ENCODE data around the gene ETS2.
"Not testable (repeated sequence)": the region's sequence is repeated elsewhere in the genome, so short reads cannot be mapped to it uniquely, and the experiment has no call there.

ETS2 gene

DNA sequence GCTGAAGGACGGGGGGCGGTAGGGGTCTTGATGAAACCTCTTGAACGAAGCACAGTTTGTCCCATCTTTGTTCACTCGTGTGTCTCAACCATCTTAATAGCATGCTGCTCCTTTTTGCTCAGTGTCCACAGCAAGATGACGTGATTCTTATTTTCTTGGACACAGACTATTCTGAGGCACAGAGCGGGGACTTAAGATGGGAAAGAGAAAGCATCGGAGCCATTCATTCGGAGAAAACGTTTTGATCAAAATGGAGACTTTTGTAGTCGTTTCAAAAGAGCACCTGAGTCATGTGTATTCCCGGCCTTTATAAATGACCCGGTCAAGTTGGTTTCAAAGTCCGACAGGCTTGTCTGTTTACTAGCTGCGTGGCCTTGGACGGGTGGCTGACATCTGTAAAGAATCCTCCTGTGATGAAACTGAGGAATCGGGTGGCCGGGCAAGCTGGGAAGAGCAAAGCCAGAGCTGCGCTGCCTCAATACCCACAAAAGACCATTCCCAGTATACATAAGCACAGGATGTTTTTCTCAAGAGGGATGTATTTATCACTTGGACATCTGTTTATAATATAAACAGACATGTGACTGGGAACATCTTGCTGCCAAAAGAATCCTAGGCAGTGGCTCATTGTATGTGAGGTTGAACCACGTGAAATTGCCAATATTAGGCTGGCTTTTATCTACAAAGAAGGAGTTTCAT lies 18.5 kb downstream of the ETS2 start:
- Histone ChIP-seq H3K27me3 (ENCODE audit: control insufficient read depth, insufficient read depth, low read length, poor library complexity, severe bottlenecking) (no peaks in the 10 kb centered on the region), H3K9me3 (ENCODE audit: control insufficient read depth, low read length) (no peaks in the 10 kb centered on the region), H3K36me3 (ENCODE audit: control insufficient read depth, insufficient read depth, low read length) (peaks cover 14% of the 10 kb centered on the region), H3K4me3 (ENCODE audit: insufficient read depth, low read depth, low read length) (no peak overlapping the region), H3K27ac (ENCODE audit: insufficient read depth, low read depth, low read length, poor library complexity, severe bottlenecking) (no peak overlapping the region), H3K4me1 (ENCODE audit: control insufficient read depth, insufficient read depth, low read length) (no peaks in the 10 kb centered on the region)
- WGBS, 2 experiments: 94 to 96% methylated on average over 18 to 19 of the region's 19 CpGs

DNA sequence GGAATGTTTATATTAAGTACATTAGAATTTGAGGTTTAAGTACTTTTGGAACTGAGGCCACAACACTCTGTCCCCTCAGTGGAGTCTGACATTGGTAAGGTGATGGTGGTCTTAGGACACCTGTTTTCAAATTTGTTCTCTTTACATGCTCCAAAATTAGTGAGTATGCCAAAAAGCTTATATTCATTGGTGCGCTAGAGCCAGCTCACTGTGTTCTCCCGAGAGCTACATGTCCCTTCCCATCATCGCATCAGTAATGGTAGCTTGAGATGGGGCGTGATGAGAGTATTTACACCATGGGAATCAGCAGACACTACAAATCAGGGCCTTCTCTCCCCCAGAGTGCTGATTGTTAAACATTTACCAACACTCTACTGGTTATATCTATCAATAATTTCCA lies 19.5 kb downstream of the ETS2 start:
- no peak overlapping the region for H3K4me3 ChIP-seq (ENCODE audit: insufficient read depth, low read depth, low read length)
- WGBS, 2 experiments: 95% methylated on average over 4 of the region's 4 CpGs
- no peaks in the 10 kb centered on the region for H3K9me3 ChIP-seq (ENCODE audit: control insufficient read depth, low read length)
- H3K36me3 ChIP-seq (ENCODE audit: control insufficient read depth, insufficient read depth, low read length): peaks cover 7% of the 10 kb centered on the region
- H3K27me3 ChIP-seq (ENCODE audit: control insufficient read depth, insufficient read depth, low read length, poor library complexity, severe bottlenecking): no peaks in the 10 kb centered on the region
- no peaks in the 10 kb centered on the region for H3K4me1 ChIP-seq (ENCODE audit: control insufficient read depth, insufficient read depth, low read length)
- H3K27ac ChIP-seq (ENCODE audit: insufficient read depth, low read depth, low read length, poor library complexity, severe bottlenecking): no peak overlapping the region

- Histone ChIP-seq H3K4me1 (ENCODE audit: control insufficient read depth, insufficient read depth, low read length) (no peaks in the 10 kb centered on the region), H3K27ac (ENCODE audit: insufficient read depth, low read depth, low read length, poor library complexity, severe bottlenecking) (no peak overlapping the region), H3K4me3 (ENCODE audit: insufficient read depth, low read depth, low read length) (no peak overlapping the region), H3K27me3 (ENCODE audit: control insufficient read depth, insufficient read depth, low read length, poor library complexity, severe bottlenecking) (no peaks in the 10 kb centered on the region), H3K36me3 (ENCODE audit: control insufficient read depth, insufficient read depth, low read length) (peaks cover 7% of the 10 kb centered on the region), H3K9me3 (ENCODE audit: control insufficient read depth, low read length) (no peaks in the 10 kb centered on the region)
- WGBS, 2 experiments: 93 to 100% methylated on average over 1 of the region's 2 CpGs
These were observed 20.2 kb downstream of the ETS2 start for GRCh38 chr21:38825921-38826320.

DNA sequence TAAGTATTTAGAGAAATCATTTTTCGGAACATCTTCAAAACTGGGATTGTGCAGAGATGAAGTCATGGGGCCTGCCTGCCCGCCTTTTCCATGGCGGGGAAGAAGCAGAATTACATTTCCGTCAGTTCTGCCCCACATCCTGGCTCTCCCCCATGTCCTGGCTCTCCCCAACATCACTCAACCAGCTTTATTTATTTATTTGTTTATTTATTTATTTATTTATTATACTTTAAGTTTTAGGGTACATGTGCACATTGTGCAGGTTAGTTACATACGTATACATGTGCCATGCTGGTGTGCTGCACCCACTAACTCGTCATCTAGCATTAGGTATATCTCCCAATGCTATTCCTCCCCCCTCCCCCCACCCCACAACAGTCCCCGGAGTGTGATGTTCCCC lies 22.4 kb downstream of the ETS2 start:
- not testable (repeated sequence) for H3K36me3 ChIP-seq (ENCODE audit: control insufficient read depth, insufficient read depth, low read length)
- WGBS, 2 experiments: 91 to 93% methylated on average over 4 of the region's 7 CpGs

DNA sequence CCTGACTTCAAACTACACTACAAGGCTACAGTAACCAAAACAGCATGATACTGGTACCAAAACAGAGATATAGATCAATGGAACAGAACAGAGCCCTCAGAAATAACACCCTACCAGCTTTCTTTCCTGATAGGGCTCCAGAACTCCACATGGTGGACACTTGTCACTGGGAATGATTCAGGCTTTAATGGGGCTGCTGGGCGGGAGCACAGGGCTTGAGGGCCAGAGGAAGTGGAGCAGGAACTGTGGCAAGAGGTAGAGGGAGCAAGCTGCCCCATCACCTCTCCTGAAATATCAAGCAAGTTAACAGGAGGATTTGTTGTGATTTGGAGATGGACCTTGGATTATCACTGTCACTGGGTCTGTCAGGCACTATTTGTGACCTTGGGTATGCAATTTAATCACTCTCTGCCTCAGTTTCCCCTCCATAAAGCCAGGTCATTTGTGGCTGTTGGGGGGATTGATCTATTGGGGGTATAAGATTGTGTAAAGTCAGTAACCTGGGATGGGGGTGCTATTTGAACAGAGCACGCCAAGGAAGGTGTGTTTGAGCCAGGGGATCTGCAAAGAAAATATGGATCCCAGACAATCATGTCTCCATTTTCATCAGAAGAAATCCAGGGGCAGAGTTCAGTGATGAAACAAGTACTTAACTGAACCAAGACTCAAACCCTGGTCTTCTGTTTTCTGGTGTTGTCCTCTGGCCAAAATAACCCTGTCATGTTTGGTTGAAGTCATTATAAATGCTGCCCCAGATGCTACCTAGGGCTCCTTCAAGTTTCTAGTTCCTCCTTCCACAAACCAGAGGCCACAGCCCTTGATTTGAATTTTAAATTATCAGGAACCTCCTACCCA lies 25.2 kb downstream of the ETS2 start:
- 97 to 98% methylated on average over 2 of the region's 2 CpGs for WGBS, 2 experiments
- no peaks in the 10 kb centered on the region for H3K27me3 ChIP-seq (ENCODE audit: control insufficient read depth, insufficient read depth, low read length, poor library complexity, severe bottlenecking)
- no peaks in the 10 kb centered on the region for H3K9me3 ChIP-seq (ENCODE audit: control insufficient read depth, low read length)
- no peaks in the 10 kb centered on the region for H3K4me1 ChIP-seq (ENCODE audit: control insufficient read depth, insufficient read depth, low read length)
- no peak overlapping the region for H3K4me3 ChIP-seq (ENCODE audit: insufficient read depth, low read depth, low read length)
- H3K36me3 ChIP-seq (ENCODE audit: control insufficient read depth, insufficient read depth, low read length): no peaks in the 10 kb centered on the region
- no peak overlapping the region for H3K27ac ChIP-seq (ENCODE audit: insufficient read depth, low read depth, low read length, poor library complexity, severe bottlenecking)

More for the DNA sequence above, 22.4 kb downstream of the ETS2 start:
- H3K9me3 ChIP-seq (ENCODE audit: control insufficient read depth, low read length); H3K27ac ChIP-seq (ENCODE audit: insufficient read depth, low read depth, low read length, poor library complexity, severe bottlenecking); H3K4me1 ChIP-seq (ENCODE audit: control insufficient read depth, insufficient read depth, low read length); H3K27me3 ChIP-seq (ENCODE audit: control insufficient read depth, insufficient read depth, low read length, poor library complexity, severe bottlenecking); H3K4me3 ChIP-seq (ENCODE audit: insufficient read depth, low read depth, low read length): not testable (repeated sequence)

DNA sequence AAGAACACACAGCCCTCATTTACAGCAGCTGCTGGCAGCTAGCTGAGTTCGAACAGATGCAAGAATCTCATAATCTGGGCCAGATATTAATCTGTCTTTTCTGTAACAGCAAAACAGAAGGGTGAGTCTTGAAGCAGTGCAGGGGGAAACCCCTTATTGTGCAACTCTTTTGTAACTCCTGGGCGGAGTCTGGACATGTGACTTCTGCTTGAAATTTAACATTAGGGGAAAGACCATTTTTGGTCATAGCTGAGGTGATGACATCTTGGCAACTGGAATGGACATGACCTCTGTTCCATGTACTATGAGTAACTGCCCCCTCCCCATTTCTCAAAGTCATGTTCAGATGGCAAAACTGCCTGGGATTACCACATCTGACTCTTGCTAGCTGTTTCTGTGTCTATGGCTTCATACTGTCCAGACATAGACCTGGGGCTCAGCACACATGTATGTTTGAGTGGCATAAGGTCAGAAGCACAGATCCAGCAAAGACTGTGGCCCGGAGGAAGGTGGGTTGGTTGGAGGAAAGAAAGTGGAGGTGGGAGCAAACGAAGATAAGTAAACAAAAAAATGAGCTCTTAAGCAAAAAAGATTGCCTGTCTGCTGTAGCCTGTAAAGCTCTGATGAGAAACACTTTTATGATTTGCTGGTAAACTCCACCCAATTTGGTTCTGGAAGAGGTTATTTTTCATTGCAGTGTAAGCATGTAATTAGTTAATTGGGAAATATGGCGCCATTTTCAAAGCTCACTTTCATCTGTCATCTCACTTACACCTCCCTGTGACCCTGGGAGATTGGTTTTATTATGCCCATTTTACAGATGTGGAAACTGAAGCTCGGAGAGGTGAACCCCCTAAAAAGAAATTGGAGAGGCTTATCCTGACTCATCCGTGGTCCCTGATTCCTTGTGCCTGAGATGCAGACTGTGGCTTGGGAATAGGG lies 26.1 kb downstream of the ETS2 start:
- 92 to 93% methylated on average over 6 to 7 of the region's 7 CpGs for WGBS, 2 experiments
- H3K36me3 ChIP-seq (ENCODE audit: control insufficient read depth, insufficient read depth, low read length): no peaks in the 10 kb centered on the region
- H3K9me3 ChIP-seq (ENCODE audit: control insufficient read depth, low read length): no peaks in the 10 kb centered on the region
- no peak overlapping the region for H3K4me3 ChIP-seq (ENCODE audit: insufficient read depth, low read depth, low read length)
- no peaks in the 10 kb centered on the region for H3K4me1 ChIP-seq (ENCODE audit: control insufficient read depth, insufficient read depth, low read length)
- no peak overlapping the region for H3K27ac ChIP-seq (ENCODE audit: insufficient read depth, low read depth, low read length, poor library complexity, severe bottlenecking)
- no peaks in the 10 kb centered on the region for H3K27me3 ChIP-seq (ENCODE audit: control insufficient read depth, insufficient read depth, low read length, poor library complexity, severe bottlenecking)

DNA sequence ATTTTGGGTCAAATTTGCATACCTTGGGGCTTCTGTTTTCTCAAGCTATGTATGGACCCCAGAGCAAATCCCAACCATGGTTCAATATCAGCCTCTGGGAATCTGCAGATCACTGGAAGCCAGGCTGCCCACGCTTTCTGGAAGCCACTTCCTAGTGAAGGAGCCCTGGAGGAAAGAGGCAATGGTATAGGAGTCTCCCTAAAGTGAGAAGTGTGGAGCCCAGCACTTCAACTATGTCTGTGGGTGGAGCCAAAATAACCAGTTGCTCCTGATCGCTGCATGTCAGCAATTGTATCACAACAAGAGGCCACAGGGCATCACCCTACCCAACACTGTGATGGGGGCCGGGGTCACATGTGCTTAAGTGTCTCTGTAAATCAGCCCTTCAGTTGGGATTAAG lies 26.9 kb downstream of the ETS2 start:
- WGBS, 2 experiments: 96 to 97% methylated on average over 3 of the region's 3 CpGs
- no peaks in the 10 kb centered on the region for H3K9me3 ChIP-seq (ENCODE audit: control insufficient read depth, low read length)
- H3K36me3 ChIP-seq (ENCODE audit: control insufficient read depth, insufficient read depth, low read length): no peaks in the 10 kb centered on the region
- H3K27ac ChIP-seq (ENCODE audit: insufficient read depth, low read depth, low read length, poor library complexity, severe bottlenecking): no peak overlapping the region
- H3K4me3 ChIP-seq (ENCODE audit: insufficient read depth, low read depth, low read length): no peak overlapping the region
- H3K27me3 ChIP-seq (ENCODE audit: control insufficient read depth, insufficient read depth, low read length, poor library complexity, severe bottlenecking): no peaks in the 10 kb centered on the region
- H3K4me1 ChIP-seq (ENCODE audit: control insufficient read depth, insufficient read depth, low read length): no peaks in the 10 kb centered on the region

DNA sequence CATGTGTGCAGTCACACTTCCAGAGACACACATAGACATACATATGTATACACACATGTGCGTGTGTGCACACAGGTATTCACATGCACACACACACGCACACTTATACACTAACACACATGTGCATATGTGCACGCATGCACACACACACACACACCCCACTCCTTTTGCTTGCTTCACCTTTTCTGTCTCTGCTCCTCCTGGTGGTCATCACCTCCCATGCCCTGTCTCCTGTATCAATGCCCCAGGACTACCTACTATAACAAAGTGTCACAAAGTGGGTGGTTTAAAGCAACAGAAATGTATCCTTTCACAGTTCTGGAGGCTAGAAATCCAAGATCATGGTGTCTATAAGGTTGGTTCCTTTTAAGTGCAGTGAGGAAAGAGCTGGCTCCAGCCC lies 27.4 kb downstream of the ETS2 start:
- no peak overlapping the region for H3K4me3 ChIP-seq (ENCODE audit: insufficient read depth, low read depth, low read length)
- H3K27me3 ChIP-seq (ENCODE audit: control insufficient read depth, insufficient read depth, low read length, poor library complexity, severe bottlenecking): no peaks in the 10 kb centered on the region
- H3K36me3 ChIP-seq (ENCODE audit: control insufficient read depth, insufficient read depth, low read length): no peaks in the 10 kb centered on the region
- H3K4me1 ChIP-seq (ENCODE audit: control insufficient read depth, insufficient read depth, low read length): no peaks in the 10 kb centered on the region
- H3K27ac ChIP-seq (ENCODE audit: insufficient read depth, low read depth, low read length, poor library complexity, severe bottlenecking): no peak overlapping the region
- no peaks in the 10 kb centered on the region for H3K9me3 ChIP-seq (ENCODE audit: control insufficient read depth, low read length)
- 60 to 62% methylated on average over 3 of the region's 3 CpGs for WGBS, 2 experiments

GRCh38 chr21:38834725-38835124 lies 29.0 kb downstream of the ETS2 start:
- Histone ChIP-seq H3K4me3 (ENCODE audit: insufficient read depth, low read depth, low read length) (no peak overlapping the region), H3K9me3 (ENCODE audit: control insufficient read depth, low read length) (no peaks in the 10 kb centered on the region), H3K36me3 (ENCODE audit: control insufficient read depth, insufficient read depth, low read length) (no peaks in the 10 kb centered on the region), H3K4me1 (ENCODE audit: control insufficient read depth, insufficient read depth, low read length) (no peaks in the 10 kb centered on the region), H3K27ac (ENCODE audit: insufficient read depth, low read depth, low read length, poor library complexity, severe bottlenecking) (no peak overlapping the region), H3K27me3 (ENCODE audit: control insufficient read depth, insufficient read depth, low read length, poor library complexity, severe bottlenecking) (no peaks in the 10 kb centered on the region)
- WGBS, 2 experiments: 77 to 87% methylated on average over 3 of the region's 3 CpGs
